LoVo (cell line): ENCODE results near the gene CCDC191.

ENCODE experiments used
- DNase-seq: peaks from one replicate; pipeline ENCODE4 v3.0.0-alpha.2; 2016; ENCODE audit warnings: low spot score

Gene CCDC191

GRCh38 chr3:114056130-114057010 lies at the start of gene CCDC191, which contains the start of gene QTRT2:
Gene CCDC191, minus strand, starts transcription at chr3:114056526. Its CDS starts 60 bp downstream, at chr3:114056466.
Gene QTRT2, plus strand, starts transcription at chr3:114056737. Its CDS starts 8,521 bp downstream, at chr3:114065258.
- DNase-seq: peak; percentile 99

DNA sequence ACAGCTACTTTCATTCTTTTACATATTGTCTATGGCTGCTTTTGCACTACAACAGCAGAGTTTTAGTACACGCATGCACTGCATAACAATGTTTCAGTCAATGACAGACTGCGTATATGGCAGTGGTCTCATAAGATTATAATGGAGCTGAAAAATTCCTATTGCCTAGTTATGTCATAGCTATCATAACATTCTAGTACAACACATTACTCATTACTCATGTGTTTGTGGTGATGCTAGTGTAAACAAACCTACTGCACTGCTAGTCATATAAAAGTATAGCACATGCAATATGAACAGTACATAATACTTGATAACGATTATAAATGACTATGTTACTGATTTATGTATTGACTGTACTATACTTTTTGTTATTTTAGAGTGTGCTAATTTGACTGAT lies 48.1 kb upstream of the CCDC191 start:
- DNase-seq: no peak

DNA sequence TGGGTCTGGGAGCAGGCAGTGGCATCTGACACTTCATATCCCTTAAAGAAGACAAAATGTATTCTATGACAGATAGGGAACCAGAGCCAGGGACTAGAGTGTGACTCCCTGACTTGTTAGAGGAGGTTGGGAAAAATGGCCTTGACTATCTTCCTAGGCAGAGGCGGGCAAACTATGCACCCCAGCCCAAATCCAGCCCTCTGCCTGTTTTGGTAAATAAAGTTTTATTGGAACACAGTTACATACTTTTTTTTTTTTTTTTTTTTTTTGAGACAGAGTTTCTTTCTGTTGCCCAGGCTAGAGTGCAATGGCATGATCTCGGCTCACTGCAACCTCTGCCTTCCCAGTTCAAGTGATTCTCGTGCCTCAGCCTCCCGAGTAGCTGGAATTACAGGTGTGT lies 47.5 kb upstream of the CCDC191 start:
- no peak for DNase-seq

GRCh38 chr3:114103181-114103580 lies 46.9 kb upstream of the CCDC191 start:
- no peak for DNase-seq

DNA sequence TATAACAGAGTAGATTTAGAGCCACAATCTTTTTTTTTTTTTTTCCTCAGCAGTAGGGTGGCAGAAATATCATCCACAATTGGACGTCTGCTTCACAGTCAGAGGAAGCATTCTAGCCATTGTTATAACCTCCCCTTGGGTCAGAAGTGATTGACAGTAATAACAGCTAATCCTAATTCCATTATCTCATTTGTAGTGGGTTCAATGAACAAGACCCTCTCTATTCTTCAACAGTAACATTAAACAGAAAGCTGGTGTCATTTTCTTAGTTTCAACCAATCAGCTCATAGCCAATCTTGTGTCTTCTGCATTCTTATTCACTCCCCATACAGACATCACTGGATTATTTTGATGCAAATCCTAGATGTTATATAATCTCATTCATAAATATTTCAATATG lies 44.8 kb upstream of the CCDC191 start:
- no peak for DNase-seq

GRCh38 chr3:114095796-114096195 lies 39.5 kb upstream of the CCDC191 start:
- no peak for DNase-seq

DNA sequence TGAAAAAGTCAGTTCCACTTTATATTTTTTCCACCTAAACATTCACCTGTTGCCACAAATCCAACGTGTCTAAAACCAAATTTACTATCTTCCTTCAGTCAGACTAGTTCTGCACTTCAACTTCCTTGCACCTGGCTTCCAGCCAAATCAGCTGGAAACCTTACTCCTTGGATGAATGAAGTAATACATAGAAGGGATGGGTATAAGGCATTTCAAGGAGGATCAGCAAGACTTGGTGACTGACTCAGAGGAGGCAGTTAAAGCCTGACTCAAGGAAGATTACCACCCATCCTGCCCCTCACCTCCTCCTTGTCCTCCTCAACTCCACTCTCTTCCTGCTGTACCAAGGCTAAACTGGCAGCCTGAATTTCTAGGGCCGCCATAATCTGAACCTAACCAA lies 37.3 kb upstream of the CCDC191 start:
- peak; percentile 22 for DNase-seq

- DNase-seq: no peak
These were observed 36.7 kb upstream of the CCDC191 start for GRCh38 chr3:114093016-114093380.

- no peak for DNase-seq
These were observed 36.1 kb upstream of the CCDC191 start for GRCh38 chr3:114092151-114093015.

GRCh38 chr3:114089675-114090074 lies 33.3 kb upstream of the CCDC191 start:
- no peak for DNase-seq

DNA sequence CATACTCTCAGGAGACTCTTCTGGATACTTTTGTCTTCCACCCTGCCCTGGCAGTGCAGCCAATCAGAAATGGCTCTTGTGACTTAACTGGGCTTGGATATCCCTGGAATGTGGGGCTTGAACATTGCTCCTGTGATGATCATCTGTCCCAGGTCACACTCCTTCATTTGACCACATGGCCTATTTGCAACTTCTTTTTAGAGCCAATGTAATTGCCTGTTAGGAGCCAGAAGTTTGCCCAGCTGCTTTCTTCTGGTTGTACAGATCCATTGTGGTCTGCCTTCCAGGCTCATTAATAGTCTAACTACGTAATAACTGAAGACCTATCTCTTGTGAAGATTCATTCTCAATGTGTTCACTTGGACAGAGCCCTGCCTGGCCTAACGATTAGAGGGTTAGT lies 30.0 kb upstream of the CCDC191 start:
- DNase-seq: no peak

DNA sequence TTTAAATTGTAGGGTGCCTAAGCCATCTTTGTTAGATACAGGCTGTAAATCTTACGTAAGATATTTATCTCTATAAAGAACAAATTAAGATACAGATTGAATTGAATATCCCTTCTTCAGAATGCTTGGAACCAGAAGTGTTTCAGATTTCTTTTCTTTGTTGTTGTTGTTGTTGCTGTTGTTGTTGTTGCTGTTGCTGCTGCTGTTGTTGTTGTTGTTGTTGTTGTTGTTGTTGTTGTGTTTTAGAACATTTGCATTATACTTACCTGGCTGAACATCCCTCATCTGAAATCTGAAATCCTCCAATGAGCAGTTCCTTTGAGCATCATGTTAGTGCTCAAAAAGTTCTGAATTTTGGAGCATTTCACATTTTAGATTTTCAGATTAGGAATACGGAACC lies 26.8 kb upstream of the CCDC191 start:
- DNase-seq: no peak

DNA sequence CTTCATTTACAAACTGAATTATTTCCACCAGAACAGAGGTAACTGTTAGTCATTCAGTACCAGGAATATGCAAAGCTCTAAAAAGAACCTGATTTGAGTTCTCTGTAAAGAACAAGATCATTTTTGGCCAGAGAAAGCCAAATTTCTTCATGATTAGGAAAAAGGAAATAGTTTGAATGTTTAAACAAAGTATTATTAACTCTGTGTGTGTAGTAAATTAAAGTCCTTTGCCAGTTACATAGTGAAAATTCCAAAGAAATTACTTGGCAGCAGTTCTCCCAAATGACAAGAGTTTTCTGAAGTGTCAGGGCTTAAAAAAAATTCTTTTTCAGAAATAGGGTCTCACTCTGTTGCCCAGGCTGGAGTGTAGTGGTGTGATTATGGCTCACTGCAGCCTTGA lies 24.7 kb upstream of the CCDC191 start:
- DNase-seq: no peak

- no peak for DNase-seq
These were observed 23.9 kb upstream of the CCDC191 start for GRCh38 chr3:114080201-114080600.

GRCh38 chr3:114079761-114080160 lies 23.4 kb upstream of the CCDC191 start:
- no peak for DNase-seq

DNA sequence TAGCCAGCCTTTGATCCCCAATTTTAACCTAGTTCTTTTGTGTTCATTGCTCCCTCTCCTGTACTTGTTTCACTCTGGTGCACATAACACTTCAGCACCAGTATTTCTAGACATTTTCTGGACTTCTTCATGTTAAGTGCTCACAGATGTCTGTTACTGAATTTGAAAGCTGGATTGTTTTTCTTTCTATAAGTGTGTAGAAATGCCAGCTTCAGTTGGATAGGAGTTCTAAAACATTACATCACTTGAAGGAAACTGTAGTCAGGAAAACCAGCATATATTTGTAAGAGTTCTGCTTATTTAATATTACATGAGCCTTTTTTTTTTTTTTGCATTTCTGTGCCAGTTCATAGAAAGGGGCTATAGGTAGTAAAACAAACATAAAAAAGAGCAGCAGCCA lies 21.8 kb upstream of the CCDC191 start:
- DNase-seq: no peak

DNA sequence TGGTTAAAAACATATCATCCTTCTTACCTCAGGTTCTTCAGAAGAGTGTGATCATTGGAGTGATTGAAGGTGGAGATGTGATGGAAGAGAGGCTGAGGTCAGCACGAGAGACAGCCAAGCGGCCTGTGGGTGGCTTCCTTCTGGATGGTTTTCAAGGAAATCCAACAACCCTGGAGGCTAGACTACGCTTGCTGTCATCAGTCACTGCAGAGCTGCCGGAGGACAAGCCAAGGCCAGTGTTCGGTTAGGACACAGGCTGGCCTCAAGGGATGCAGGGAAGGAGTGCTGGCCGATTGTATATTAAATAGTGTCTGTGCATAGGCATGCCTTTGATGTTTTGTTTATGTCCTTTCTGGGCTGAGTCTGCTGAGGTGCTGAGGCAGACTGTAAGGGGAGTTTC lies 20.4 kb upstream of the CCDC191 start:
- no peak for DNase-seq

DNA sequence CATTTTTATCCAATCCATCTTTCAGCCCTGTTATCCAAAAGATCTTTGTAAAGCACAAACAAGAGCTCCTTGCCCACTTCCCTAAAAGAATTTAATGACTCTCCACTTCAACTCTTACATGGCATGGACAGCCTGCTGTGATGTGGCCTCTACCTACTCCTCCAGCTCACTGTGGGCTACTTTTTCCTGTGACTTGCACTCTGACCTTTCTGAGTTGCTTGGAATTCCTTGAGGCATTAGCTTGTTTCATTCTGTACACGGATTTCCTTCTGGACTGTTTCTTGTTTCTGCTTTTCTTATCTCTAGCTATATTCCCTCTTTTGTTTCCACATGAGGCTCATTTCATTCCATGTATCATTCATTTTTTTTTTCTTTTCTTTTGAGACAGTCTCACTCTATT lies 15.5 kb upstream of the CCDC191 start:
- no peak for DNase-seq

DNA sequence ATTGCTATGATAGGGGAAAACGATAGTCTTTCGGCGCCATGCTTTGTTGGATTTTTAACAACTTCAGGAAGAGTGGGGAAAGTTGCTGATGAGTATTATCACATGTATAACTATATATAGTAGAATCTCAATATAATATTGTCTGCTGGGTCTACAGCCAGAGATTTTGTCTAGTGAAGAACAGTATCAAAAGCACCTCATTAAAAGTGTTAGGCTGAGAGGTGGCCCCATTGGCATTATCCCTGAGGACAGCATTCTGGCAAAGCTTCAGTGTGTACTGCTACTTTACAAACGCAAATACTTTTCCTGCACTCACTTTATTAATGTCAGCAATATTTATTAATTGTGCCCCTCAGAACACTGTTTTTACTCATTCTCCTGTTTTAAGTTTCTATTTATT lies 12.0 kb upstream of the CCDC191 start:
- DNase-seq: no peak

DNA sequence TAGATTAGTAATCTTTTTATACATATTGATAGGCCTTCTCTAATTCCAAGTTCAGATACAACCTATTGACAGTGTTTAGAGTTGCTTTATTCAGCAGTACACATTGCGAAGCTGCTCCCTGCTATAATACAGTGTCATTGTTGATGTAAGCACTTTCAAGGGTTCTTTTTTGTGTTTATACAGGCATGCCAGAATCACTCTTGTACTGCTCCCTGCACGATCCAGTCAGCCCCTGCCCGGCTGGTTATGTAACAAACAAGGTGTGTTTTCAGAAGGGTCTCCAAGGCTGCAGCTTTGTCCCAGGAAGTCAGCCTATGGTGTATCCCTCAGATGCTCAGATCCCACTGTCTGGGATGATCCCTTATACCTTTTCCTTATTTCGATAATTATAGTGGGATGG lies 11.5 kb upstream of the CCDC191 start:
- no peak for DNase-seq

- no peak for DNase-seq
These were observed 4.8 kb upstream of the CCDC191 start for GRCh38 chr3:114060906-114061655.

GRCh38 chr3:114058646-114059045 lies 2.3 kb upstream of the CCDC191 start:
- DNase-seq: no peak

GRCh38 chr3:114057011-114057347 lies 653 bp upstream of the CCDC191 start:
- DNase-seq: no peak
